ENCODE measurements around the gene CNR1.

The CNR1 gene

DNA sequence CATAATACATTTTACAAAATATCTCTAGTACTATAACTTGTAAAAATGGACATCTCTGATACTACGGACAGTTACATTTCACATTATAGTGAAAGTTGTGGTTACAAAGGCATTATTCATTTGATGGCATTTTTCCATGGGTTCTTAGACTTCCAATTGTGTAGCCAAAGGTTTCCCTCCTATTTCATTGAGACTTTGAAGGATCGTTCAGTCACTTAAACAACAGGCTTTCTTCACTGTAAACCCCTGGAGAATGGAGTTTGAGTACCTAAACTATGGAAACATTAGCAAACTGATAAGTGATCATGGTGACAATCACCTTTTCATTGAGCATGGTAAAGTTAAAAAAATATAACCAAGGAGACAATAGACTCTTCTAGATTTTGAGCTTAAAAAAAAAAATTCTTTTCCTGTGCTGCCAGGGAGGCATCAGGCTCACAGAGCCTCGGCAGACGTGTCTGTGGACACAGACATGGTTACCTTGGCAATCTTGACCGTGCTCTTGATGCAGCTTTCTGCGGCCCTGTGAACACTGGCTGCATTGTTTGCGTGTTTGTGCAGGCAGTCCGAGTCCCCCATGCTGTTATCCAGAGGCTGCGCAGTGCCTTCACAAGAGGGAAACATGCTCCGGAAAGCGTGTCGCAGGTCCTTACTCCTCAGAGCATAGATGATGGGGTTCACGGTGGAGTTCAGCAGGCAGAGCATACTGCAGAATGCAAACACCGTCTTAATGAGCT, 22.6 kb downstream of the CNR1 start:
- DNase-seq (ENCODE audit: low spot score): peak; percentile 7

DNA sequence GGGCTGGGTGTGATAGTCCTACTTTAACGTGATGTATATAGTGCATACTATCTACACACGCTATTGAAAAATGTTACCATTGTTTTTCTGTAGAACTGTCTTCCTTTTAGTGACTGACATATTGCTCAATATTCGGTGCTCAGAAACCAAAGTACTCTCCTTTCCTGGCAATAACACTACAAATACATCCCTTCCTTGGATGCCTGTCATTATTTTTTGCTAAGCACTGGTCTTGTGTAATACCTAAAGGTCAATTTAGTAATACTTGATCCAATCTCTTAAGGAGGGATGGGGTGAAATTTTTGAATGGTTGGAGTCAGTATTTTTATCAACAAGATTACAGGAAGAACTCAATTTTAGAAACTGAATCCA, 23.9 kb downstream of the CNR1 start:
- DNase-seq (ENCODE audit: low spot score): no peak

- DNase-seq (ENCODE audit: low spot score): no peak
Observed at GRCh38 chr6:88141561-88142296, 24.4 kb downstream of the CNR1 start.

DNA sequence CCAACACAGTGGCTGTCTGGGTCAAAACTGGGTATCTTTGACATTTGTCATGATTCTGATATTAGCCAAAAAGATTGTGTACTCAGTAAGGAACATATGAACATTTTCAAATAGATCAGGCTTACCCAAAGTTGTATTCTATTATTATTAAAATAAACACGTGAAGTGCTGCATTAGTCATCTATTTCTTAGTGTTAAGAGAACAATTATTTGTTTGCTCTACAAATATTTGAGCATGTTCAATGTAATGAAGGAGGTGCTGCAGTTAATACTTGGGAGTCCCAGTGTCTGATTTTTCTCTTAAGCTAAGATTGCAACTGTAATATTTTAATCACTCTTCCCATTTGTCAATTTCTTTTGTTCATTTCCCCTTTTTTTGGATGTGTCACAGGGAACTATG, 28.2 kb downstream of the CNR1 start:
- DNase-seq (ENCODE audit: low spot score): no peak

- DNase-seq (ENCODE audit: low spot score): no peak
Observed at GRCh38 chr6:88135578-88136114, 30.5 kb downstream of the CNR1 start.

DNA sequence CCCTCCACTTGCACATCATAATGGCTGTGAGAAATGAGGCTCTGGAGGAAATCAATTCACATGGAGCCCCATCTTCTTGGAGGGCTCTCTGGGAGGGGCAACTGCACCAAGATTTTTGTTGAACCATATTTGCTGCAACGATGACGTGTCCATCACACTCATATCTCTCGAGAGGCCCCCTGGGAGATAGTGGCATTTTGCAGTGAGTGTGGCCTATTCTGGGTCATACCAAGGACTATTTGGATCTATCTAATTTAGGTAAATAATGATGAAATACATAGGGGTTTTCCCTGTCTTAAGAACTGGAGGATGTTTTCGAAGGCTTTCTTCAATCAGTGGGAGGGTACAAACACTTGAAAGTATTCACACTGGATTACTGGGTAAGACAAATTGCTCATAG, 31.6 kb downstream of the CNR1 start:
- no peak for DNase-seq (ENCODE audit: low spot score)

DNA sequence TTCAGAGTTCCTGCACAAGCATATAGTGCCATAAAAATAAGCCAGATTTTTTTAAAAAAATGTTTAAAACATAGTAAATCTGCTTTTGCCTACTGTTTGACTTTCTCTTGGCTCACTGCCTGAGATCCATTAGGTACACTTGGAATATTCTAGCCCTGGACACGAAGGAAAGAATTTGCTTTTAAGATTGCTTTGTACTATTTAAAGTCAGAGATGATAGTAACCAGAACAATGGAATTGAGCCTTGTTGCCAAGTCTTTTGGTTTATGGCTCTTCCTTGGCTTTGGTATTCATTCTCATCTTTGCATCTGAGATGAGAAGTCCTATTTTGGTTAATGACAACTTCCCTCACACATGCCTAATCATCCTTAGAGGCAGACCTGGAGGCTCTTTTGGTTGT, 32.4 kb downstream of the CNR1 start:
- no peak for DNase-seq (ENCODE audit: low spot score)

- DNase-seq (ENCODE audit: low spot score): no peak
Observed at GRCh38 chr6:88124925-88125557, 41.1 kb downstream of the CNR1 start.

- DNase-seq (ENCODE audit: low spot score): no peak
Observed at GRCh38 chr6:88120635-88121034, 45.5 kb downstream of the CNR1 start.

GRCh38 chr6:88119769-88120168, 46.4 kb downstream of the CNR1 start:
- DNase-seq (ENCODE audit: low spot score): no peak

- DNase-seq (ENCODE audit: low spot score): no peak
Observed at GRCh38 chr6:88116276-88116675, 49.9 kb downstream of the CNR1 start.

- DNase-seq (ENCODE audit: low spot score): no peak
Observed at GRCh38 chr6:88115307-88115706, 50.8 kb downstream of the CNR1 start.

- no peak for DNase-seq (ENCODE audit: low spot score)
Observed at GRCh38 chr6:88114838-88115237, 51.3 kb downstream of the CNR1 start.

DNA sequence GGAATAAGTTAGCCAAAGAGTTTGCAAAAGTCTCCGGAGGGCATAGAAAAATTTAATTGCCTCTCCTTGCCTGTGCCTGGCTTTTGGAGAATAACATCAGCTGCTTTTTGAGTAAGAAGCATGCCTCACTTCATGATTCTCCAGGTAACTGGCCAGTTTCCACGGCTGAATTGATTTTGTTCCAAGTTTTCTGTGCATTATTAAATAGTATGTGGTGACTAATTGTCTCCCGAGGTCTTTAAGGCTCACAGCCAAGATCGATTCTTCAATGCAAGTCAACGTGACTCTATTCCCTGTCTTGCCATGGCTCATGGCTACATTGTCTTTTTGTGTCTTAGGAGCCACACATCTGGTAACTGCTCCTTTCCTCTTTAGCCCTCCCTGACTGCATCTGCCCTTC, 54.2 kb downstream of the CNR1 start:
- DNase-seq (ENCODE audit: low spot score): no peak

GRCh38 chr6:88107241-88107640, 58.9 kb downstream of the CNR1 start:
- DNase-seq (ENCODE audit: low spot score): no peak

DNA sequence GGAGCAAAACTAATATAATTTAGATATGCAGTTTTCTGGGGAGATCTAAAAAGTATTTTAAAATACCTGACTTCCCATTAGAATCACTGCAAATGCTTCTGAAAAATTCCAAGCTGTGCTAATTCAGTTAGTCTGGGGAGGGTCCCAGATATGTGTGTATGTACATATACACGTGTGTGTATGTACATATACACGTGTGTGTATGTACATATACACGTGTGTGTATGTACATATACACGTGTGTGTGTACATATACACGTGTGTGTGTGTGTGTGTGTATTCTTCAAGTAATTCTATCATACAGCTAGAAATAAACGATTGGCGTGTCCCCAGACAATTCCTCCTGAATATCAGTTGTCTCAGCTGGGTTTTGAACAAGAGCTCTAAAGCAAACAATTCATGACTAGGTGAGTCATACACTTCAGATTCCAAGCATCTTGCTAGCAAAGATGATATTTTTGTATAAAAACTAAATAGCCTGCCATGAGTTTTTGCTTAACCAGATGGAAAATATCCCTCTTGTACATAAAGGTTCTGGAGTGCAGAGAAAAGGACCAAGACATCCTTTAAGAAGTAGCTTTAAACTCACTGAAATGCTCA, 60.3 kb downstream of the CNR1 start:
- no peak for DNase-seq (ENCODE audit: low spot score)
